Ovary (tissue), 3 donors: Measurements from ENCODE around the gene SLC2A5.

Experiments used
- POLR2A ChIP-seq: fragments of 450-650 bp; IDR thresholded peaks from one replicate; pipeline ENCODE4 v1.6.1; 2017; ENCODE audit warnings: antibody characterized with exemption, mild to moderate bottlenecking, moderate library complexity
- TF ChIP-seq, protein P1 (sequence below), 3 donors: fragments of 450-650 bp in 2 of 3; fragments of 200-600 bp in 1 of 3; IDR thresholded peaks; one replicate each; pipeline versions ENCODE4 v1.5.1 to v1.8.0; 2016 to 2022; ENCODE audit warnings: antibody characterized with exemption in 3 of 3, mild to moderate bottlenecking in 1 of 3
- donor health status: DM: no; HTN: no; CAD: no.

DNA sequence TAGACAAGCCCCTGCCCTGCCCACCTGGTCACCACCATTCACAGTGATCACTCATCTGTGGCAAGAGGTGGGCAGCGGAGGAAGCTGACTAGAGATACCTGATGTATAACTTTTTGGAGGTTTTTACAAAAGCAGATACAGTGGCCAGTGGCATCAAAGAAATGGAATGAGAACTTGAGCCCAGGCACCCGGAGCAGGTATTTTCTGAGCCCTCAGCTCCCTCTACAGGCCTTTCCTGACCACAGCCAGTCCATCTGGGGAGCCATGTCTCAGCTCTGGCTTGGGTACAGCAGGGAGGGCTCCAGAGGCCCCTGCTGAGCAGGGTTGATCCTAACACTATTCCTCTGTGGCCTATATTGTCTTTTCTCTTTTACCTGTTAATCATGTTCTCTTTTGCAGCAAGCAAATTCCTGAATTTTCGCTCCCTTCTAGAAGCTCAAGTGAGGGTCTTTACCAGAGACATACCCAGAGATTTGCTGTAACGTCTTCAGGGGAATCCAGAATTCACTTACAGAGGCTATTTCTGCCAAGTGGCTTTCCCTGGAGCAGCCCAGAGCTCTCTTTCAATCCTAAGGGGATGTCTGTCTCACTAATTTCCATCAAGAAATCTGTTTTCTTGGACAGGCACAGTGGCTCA, 32.2 kb upstream of the SLC2A5 start:
- TF ChIP-seq, protein P1, sequence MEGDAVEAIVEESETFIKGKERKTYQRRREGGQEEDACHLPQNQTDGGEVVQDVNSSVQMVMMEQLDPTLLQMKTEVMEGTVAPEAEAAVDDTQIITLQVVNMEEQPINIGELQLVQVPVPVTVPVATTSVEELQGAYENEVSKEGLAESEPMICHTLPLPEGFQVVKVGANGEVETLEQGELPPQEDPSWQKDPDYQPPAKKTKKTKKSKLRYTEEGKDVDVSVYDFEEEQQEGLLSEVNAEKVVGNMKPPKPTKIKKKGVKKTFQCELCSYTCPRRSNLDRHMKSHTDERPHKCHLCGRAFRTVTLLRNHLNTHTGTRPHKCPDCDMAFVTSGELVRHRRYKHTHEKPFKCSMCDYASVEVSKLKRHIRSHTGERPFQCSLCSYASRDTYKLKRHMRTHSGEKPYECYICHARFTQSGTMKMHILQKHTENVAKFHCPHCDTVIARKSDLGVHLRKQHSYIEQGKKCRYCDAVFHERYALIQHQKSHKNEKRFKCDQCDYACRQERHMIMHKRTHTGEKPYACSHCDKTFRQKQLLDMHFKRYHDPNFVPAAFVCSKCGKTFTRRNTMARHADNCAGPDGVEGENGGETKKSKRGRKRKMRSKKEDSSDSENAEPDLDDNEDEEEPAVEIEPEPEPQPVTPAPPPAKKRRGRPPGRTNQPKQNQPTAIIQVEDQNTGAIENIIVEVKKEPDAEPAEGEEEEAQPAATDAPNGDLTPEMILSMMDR (IDR thresholded peaks at IDR 0.05), result peak; percentile 49 to 59 (median 57)
- no peak for TF ChIP-seq POLR2A
